SH-SY5Y (cell line): ENCODE results near the gene PDLIM5.

ENCODE experiments used
- GATA2 ChIP-seq: IDR thresholded peaks from 2 replicates; pipeline ENCODE4 v1.6.1; 2011; ENCODE audit warnings: mild to moderate bottlenecking, low read depth, low read length
- GATA3 ChIP-seq: IDR thresholded peaks from 2 replicates; pipeline ENCODE4 v1.6.1; 2011; ENCODE audit warnings: low read depth, mild to moderate bottlenecking, low read length, moderate library complexity

DNA sequence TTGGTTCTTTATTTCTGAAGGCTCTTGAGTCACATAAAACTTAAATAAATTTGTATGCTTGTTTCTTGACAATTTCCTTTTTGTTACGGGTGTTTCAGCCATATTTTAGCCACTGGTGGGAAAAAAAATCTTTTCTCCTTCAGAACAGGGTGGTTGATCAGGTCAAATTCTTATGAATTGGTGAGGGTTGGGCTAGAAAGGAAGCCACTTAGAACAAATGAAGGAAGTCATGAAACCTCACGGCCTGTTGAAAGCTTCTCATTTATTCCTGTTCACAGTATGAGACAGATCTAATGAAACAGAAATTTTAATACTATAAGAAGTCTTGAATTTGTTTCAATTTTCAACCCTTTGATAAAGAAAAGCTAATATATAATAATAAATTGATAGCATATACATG, 12.1 kb upstream of the PDLIM5 start:
- no peak for TF ChIP-seq GATA2
- TF ChIP-seq GATA3: no peak
